Endothelial cell of coronary artery (primary cell): Measurements from ENCODE around the gene RTKN. TPM values are rescaled to one million over a fixed set of nuclear protein-coding genes. Genes with fewer than 3 reads are reported as not detected.

ENCODE experiments used
- total RNA-seq: library from RNA; depleted of rRNA; stranded (reverse); fragments of >200 nt; gene quantifications from 2 replicates; pipeline ENCODE4 v1.2.3, GENCODE V29; 2014

Gene RTKN, protein sequence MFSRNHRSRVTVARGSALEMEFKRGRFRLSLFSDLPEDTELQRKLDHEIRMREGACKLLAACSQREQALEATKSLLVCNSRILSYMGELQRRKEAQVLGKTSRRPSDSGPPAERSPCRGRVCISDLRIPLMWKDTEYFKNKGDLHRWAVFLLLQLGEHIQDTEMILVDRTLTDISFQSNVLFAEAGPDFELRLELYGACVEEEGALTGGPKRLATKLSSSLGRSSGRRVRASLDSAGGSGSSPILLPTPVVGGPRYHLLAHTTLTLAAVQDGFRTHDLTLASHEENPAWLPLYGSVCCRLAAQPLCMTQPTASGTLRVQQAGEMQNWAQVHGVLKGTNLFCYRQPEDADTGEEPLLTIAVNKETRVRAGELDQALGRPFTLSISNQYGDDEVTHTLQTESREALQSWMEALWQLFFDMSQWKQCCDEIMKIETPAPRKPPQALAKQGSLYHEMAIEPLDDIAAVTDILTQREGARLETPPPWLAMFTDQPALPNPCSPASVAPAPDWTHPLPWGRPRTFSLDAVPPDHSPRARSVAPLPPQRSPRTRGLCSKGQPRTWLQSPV
- 6.7 and 9.0 TPM in 2 replicates for total RNA-seq

DNA sequence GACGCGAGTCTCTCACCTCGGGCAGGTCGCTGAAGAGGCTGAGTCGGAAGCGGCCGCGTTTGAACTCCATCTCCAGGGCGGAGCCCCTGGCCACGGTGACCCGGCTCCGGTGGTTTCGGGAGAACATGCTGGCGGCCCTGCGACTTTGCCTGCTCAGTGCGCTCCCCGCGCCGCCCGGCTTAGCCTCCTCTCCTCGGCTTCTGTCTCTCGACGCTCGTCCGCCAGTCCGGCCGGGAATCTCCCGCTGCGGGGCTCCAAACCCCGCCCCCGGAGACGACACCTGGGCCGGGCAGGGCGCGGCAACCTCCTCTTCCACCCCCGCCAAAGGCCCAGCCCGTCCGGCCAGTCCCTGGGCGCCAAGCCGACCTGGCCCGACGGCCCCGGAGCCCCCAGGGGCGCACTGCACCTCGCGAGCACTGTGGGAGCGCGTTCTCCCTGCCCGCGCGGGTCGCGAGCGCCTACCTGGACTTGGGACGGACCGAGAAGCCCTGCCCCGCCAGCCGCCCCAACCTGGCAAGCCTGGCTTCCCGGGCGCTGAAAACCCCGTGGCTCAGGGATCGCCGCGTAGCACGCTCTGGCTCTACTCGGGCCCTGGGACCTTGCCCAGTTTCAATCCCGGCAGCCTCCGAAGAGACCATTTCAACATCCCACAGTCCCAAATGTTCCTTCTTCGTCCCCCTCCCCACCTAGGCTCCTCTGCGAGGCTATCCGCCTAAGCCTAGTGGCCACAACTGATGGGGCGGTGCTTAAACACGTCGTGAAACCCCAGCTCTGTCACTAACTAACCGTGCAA, at the start of gene RTKN:
Gene RTKN, minus strand, starts transcription at position 248 of the 793 bp plus-strand sequence. Its CDS starts 121 bp downstream, at position 127.

DNA sequence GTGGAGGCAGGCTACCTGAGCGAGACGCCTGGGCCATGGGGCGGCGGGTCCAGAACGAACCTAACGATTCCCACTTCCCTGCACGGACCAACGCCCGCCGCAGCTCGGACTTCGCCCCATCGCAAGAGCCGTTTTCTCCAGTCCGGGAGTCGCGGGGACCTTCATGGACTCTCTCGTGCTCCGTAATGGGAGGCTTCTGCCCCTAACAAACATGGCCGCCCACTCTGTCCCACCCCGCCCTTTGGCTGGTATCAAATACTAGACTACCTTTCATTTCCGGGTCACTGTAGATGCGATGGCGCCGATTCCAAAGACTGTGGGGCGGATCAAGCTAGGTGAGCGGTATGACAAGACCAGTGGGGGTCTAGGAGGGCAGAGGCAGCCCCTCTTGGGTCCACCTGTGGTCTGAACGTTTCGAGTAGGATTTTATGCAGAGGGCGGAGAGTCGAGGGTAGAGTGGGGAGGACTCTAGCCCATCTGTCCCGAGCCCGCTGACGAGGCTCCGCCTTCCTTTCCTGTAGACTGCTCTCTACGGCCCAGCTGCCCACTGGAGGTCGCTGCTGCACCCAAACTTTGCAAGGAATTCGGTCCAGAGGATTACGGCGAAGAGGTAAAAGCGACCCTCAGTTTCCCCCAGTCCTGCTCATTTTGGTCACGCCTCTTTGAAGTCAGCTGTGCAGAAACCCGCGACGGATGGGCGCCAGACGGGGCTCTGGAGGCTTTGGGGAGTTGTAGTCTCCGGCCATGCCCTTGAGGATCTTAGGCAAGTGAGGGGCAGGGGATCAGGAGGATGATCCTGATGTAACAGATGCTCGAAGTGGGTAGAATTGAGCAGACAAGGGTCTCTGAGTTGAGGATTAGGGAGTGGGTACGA, 41.3 kb upstream of the RTKN start, which contains the start of the genes CCDC142 and TTC31:
Gene CCDC142, minus strand, starts transcription at position 198 of the 874 bp plus-strand sequence. Its CDS starts 161 bp downstream, at position 37.
Gene TTC31, plus strand, starts transcription at position 281 of the 874 bp plus-strand sequence. Its CDS starts 15 bp downstream, at position 296.

DNA sequence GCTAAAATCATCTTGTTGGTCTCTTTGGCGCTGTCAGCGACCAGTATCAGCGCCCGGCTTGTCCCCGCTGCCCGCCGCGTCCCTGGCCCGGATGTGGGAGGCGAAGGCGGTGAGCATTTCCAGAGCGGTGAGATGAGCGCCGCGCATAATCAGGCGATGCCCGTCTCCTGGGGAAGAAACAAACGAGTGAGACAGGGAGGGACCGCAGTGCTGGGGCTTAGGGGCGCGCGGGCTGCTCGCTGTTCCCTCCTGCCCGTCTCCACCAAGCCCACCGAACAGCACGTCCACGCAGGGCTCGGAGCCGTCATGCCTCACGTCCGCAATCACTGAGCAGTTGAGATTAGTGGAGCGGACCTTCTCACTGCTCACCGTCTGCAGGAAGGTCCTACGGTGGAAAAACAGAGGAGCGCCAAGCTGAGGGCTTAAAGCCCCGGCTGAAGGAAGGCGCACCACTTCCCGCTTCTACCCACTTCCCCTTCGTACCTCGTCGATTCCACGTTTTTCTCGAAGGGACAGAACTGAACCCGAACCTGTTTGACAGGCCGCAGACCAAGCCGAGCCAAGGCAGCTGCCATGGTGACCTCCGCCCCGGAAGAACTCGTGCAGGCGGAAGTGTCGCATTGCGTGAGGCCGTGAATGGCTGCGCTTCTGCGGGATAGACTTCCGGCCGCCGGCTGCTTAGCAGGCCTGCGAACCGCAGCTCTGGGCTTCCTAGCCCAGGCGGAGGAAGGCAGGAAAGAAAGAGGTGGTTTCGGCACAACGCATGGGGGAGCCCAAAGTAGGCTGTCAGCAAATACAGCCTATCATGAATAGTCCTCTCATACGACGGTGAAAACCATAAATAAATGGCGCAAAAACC, 30.6 kb upstream of the RTKN start, which contains the start of gene MRPL53:
Gene MRPL53, minus strand, starts transcription at position 595 of the 859 bp plus-strand sequence. Its CDS starts 20 bp downstream, at position 575.

DNA sequence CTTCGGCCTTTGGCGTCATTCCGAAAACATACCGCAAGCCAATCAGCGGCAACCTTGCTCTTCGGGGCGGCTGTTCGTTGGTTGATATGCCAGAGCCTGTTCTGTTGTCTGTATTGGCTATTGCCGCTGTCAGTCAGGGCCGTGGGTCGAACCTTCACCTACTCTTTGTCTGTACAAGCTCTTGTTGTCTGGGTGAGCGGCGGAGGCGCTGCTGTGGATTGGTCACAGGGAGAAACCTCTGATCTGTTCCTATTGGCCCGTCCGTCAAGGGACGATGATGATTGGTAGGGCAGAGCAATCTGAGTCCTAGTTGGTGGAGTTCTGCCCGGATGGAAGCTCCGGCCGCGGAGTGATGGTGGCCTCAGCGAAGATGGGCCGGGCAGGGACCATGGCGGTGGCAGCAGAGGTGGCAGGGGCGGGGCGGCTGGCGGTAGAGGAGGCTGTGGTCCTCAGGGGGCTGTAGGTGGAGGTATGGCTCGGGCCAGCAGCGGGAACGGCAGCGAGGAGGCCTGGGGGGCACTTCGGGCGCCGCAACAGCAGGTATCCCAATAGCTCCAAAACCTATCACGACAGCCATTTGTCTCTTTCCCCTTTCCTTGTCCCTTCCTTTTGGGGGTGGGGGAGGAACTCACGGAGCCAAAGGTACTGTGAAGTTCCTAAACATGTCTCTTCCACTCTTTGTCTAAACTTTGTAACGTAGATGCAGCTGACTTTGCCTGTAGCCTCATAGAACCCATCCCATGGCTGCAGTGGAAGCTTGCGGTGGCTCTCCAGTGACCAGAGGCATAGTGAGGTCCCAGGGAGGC, 16.6 kb upstream of the RTKN start, which contains the start of gene WBP1:
Gene WBP1, plus strand, starts transcription at position 307 of the 806 bp plus-strand sequence. Its CDS starts 165 bp downstream, at position 472.

DNA sequence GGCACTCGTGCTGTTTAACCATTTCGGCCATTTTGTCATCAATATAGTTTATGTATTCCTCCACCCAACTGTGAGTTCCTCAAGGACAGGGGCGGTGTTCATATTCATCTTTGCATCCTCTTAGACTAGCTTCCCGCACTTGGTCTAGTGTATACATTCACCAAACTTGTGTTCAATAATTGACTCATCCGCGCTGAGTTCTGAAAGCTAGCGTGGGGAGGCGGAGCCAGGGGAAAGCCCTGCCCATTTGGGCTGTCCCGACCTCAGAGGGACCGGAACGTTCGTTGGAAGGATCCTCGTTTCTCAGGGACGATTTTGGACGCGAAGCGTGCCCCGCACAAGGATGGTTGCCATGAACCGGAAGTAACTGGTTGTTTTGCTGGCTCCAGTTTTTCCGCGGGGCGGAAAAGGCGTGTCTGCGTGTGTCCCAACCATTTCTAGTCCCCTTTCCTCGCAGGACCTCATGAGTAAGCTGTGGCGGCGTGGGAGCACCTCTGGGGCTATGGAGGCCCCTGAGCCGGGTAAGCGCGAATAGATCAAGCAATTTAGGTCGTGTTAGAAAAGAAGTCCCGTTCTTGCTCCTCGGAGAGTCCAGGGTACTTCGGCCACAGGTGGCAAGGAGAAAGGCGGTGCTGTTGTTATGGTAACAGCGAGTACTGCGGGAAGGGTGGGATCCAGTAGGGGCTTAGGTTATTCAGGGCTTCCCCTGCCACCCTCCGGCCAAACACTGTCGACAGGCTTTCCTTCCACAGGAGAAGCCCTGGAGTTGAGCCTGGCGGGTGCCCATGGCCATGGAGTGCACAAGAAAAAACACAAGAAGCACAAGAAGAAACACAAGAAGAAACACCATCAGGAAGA, 13.1 kb upstream of the RTKN start, which contains the start of gene INO80B:
Gene INO80B, plus strand, starts transcription at position 434 of the 858 bp plus-strand sequence. Its CDS starts 30 bp downstream, at position 464.

DNA sequence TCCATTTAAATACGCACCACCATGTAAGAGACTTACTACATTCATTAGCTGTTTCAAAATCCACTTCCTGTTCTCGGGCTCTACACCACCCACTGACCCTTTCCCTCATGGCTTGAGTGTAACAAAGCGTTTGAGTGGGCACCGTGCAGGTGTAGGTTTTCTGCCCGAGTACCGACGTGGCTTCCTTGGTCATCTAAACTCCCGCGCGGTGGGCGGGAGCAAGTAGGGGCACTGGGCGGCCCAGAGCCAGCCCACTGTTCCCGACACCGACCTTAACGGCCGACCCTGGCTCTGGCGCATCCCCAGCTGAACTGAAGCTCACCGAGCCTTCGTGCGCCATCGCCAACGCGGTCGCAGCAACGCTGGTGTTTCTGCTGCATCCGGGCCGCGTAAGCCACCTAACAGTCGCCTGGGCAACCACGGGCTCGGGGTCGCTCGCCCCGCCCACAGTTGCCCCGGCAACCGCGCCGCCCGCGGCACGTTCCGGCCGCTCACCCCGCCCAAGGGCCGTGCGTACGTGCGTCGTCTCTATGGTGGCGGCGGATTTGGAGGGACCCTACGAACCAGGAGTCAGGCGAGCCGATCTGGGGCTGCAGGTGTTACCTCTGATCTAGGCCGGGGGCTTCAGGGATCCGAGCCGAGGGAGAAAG, 20.4 kb downstream of the RTKN start, which contains the start of the genes C2orf81 and WDR54:
Gene C2orf81, minus strand, starts transcription at position 399 of the 650 bp plus-strand sequence. Its CDS starts 59 bp downstream, at position 340.
Gene WDR54, plus strand, starts transcription at position 510 of the 650 bp plus-strand sequence. CDS start 424 bp downstream, outside the sequence.

DNA sequence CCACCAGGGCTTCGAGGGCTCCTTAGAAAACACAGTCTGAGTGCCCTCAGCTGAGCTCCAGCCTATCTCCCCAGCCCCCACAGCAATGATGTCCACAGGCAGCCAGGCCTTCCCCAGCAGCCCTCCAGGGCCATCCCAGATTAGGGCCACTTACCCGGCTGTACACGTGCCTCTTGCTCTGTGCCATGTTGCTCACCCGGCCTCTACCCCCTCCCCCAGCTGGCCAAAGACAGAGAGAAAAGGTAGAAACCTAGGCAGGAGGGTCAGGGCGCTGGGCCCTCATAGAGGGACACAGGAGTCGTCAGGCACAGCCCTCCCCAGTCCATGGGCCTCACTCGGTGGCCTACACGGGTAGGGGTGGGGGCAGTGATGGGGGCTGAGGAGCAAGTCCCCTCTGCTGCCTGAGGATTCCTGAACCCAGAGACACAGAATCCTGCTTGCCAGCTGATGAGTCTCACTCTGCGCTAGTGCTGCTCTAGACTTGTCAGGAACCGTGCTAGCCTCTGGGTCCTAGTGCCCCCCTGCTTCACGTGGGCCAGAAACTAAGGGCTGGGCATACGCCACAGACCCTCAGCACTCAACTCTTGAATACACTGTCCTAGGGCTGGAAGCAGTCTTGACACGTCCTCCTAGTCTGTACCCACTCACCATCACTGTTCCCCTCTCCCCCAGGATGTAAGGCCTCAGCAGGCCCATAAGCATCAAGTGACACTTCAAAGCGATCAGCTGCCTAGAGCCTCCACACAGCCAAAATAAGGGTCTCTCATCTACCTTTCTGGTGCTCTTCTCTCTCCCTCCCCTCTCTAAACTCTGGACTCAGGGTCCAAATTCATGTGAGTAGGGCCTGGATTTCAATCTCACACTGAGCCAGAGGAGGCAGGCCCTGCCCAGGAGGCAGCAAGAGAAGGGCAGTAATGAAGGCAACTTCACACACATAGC, 61.6 kb downstream of the RTKN start, which contains the start of gene DCTN1:
Gene DCTN1, minus strand, starts transcription at position 461 of the 939 bp plus-strand sequence. Its CDS starts 274 bp downstream, at position 187.

Other genes starting within 250 kb of the RTKN start
- 73.3 and 153 TPM in 2 replicates for gene MTHFD2, start 243.3 kb downstream of the RTKN start, total RNA-seq
- 0.09 TPM in 1 of 2 replicates, not detected in the other for gene SLC4A5, start 98.5 kb downstream of the RTKN start, total RNA-seq
- gene DCTN1, start 61.6 kb downstream of the RTKN start, total RNA-seq: 147 and 177 TPM in 2 replicates
- gene C2orf81, start 20.3 kb downstream of the RTKN start, total RNA-seq: 0.09 and 0.19 TPM in 2 replicates
- 43.6 and 46.7 TPM in 2 replicates for gene WDR54, start 20.2 kb downstream of the RTKN start, total RNA-seq
- gene INO80B, start 13.2 kb upstream of the RTKN start, total RNA-seq: 8.5 and 15.2 TPM in 2 replicates
- 30.9 and 36.8 TPM in 2 replicates for gene WBP1, start 16.5 kb upstream of the RTKN start, total RNA-seq
- 46.2 and 60.4 TPM in 2 replicates for gene MOGS, start 23.4 kb upstream of the RTKN start, total RNA-seq
- 49.9 and 50.5 TPM in 2 replicates for gene MRPL53, start 30.7 kb upstream of the RTKN start, total RNA-seq
- 13.0 and 24.2 TPM in 2 replicates for gene CCDC142, start 41.1 kb upstream of the RTKN start, total RNA-seq
- gene TTC31, start 41.1 kb upstream of the RTKN start, total RNA-seq: 6.8 and 9.5 TPM in 2 replicates
- 1.4 and 2.1 TPM in 2 replicates for gene LBX2, start 57.7 kb upstream of the RTKN start, total RNA-seq
- 13.7 and 16.8 TPM in 2 replicates for gene PCGF1, start 65.8 kb upstream of the RTKN start, total RNA-seq
- not detected in 2 replicates for gene TLX2, start 72.5 kb upstream of the RTKN start, total RNA-seq
- 0.09 TPM in 1 of 2 replicates, not detected in the other for gene DQX1, start 84.3 kb upstream of the RTKN start, total RNA-seq
- 91.2 and 104 TPM in 2 replicates for gene AUP1, start 87.8 kb upstream of the RTKN start, total RNA-seq
- gene HTRA2, start 88.0 kb upstream of the RTKN start, total RNA-seq: 43.3 and 47.2 TPM in 2 replicates
- 0.99 and 31.5 TPM in 2 replicates for gene LOXL3, start 112.0 kb upstream of the RTKN start, total RNA-seq
- 14.6 and 24.3 TPM in 2 replicates for gene DOK1, start 112.8 kb upstream of the RTKN start, total RNA-seq
- not detected in 2 replicates for gene M1AP, start 206.4 kb upstream of the RTKN start, total RNA-seq
- 4.0 and 5.9 TPM in 2 replicates for gene SEMA4F, start 212.3 kb upstream of the RTKN start, total RNA-seq